CD14-positive monocyte (primary cell): Measurements from ENCODE around the gene PTPRN2. TPM values are rescaled to one million over a fixed set of nuclear protein-coding genes. Genes with fewer than 3 reads are reported as not detected.
"Not testable (repeated sequence)": the region's sequence is repeated elsewhere in the genome, so short reads cannot be mapped to it uniquely, and the experiment has no call there.

Experiments used
- DNase-seq, 3 donors: peaks; one replicate each; pipeline ENCODE4 v3.0.0-alpha.2; 2011 to 2022
- H2AFZ ChIP-seq: 2 replicates; pipeline ENCODE4 v1.6.0; 2012; ENCODE audit warnings: mild to moderate bottlenecking, low read depth, low read length, inconsistent platforms; ENCODE audit not compliant: insufficient read depth, poor library complexity, severe bottlenecking
- H3K27ac ChIP-seq, 2 donors: 1 replicate in 1 of 2; 2 replicates in 1 of 2; pipeline ENCODE4 v1.5.1; 2012 to 2013; ENCODE audit warnings: low read length in 2 of 2, control low read depth in 1 of 2, inconsistent platforms in 1 of 2, low read depth in 1 of 2, mild to moderate bottlenecking in 1 of 2
- H3K27me3 ChIP-seq, 2 donors: one replicate each; pipeline versions ENCODE4 v1.6.0 to v1.6.1; 2011 to 2013; ENCODE audit warnings: low read length in 2 of 2; ENCODE audit not compliant: control insufficient read depth in 2 of 2, insufficient read depth in 2 of 2
- H3K36me3 ChIP-seq, 2 donors: replicated peaks in 1 of 2; 1 replicate in 1 of 2; 2 replicates in 1 of 2; pipeline versions ENCODE4 v1.5.1 to v1.6.1; 2012 to 2013; ENCODE audit warnings: low read length in 2 of 2, control low read depth in 1 of 2, inconsistent platforms in 1 of 2, mild to moderate bottlenecking in 1 of 2; ENCODE audit not compliant: insufficient read depth in 2 of 2, control insufficient read depth in 1 of 2
- H3K4me1 ChIP-seq, 2 donors: 1 replicate in 1 of 2; 2 replicates in 1 of 2; pipeline versions ENCODE4 v1.5.1 to v1.6.1; 2012 to 2013; ENCODE audit warnings: low read length in 2 of 2, control low read depth in 1 of 2, inconsistent platforms in 1 of 2, mild to moderate bottlenecking in 1 of 2, moderate library complexity in 1 of 2; ENCODE audit not compliant: insufficient read depth in 2 of 2, control insufficient read depth in 1 of 2
- H3K4me2 ChIP-seq: replicated peaks from 2 replicates; pipeline ENCODE3; 2012; ENCODE audit warnings: low read length, moderate library complexity, mild to moderate bottlenecking; ENCODE audit not compliant: poor library complexity, severe bottlenecking; ENCODE audit errors: extremely low read depth
- H3K4me3 ChIP-seq, 3 experiments: fragments of 200-600 bp in 1 of 3; sonication (generic) in 1 of 3; replicated peaks in 1 of 3; 1 replicate in 2 of 3; 2 replicates in 1 of 3; pipeline ENCODE4 v1.5.1; 2011 to 2013; ENCODE audit warnings: low read length in 3 of 3, mild to moderate bottlenecking in 3 of 3, control low read depth in 2 of 3, low read depth in 2 of 3, inconsistent platforms in 1 of 3, moderate library complexity in 1 of 3
- H3K79me2 ChIP-seq: 2 replicates; pipeline ENCODE4 v1.6.0; 2012; ENCODE audit warnings: mild to moderate bottlenecking, control low read depth, inconsistent platforms, low read length, moderate library complexity; ENCODE audit not compliant: insufficient read depth
- H3K9ac ChIP-seq: 2 replicates; pipeline ENCODE4 v1.6.0; 2017; ENCODE audit warnings: low read length, mild to moderate bottlenecking; ENCODE audit not compliant: insufficient read depth, poor library complexity, severe bottlenecking
- H3K9me3 ChIP-seq, 2 donors: replicated peaks in 1 of 2; 1 replicate in 1 of 2; 2 replicates in 1 of 2; pipeline versions ENCODE4 v1.5.1 to v1.6.1; 2012 to 2013; ENCODE audit warnings: low read length in 2 of 2, control low read depth in 1 of 2; ENCODE audit not compliant: control insufficient read depth in 1 of 2, insufficient read depth in 1 of 2
- H4K20me1 ChIP-seq: 2 replicates; pipeline ENCODE4 v1.6.0; 2012; ENCODE audit warnings: mild to moderate bottlenecking, low read length, control low read depth, moderate library complexity; ENCODE audit not compliant: insufficient read depth
- H3K27ac Mint-ChIP-seq, 7 donors: one replicate each; pipeline ENCODE4 v1.8.0; 2020; ENCODE audit warnings: mild to moderate bottlenecking in 7 of 7, mixed read lengths in 7 of 7, moderate library complexity in 6 of 7, inconsistent platforms in 2 of 7
- H3K27me3 Mint-ChIP-seq, 3 donors: one replicate each; pipeline ENCODE4 v1.8.0; 2021 to 2022; ENCODE audit warnings: low read depth in 3 of 3, mild to moderate bottlenecking in 3 of 3, mixed read lengths in 3 of 3, moderate library complexity in 3 of 3, inconsistent platforms in 1 of 3
- H3K36me3 Mint-ChIP-seq, 2 donors: one replicate each; pipeline ENCODE4 v1.8.0; 2020; ENCODE audit warnings: mixed read lengths in 2 of 2, inconsistent platforms in 1 of 2, mild to moderate bottlenecking in 1 of 2
- H3K4me1 Mint-ChIP-seq: one replicate; pipeline ENCODE4 v1.8.0; 2020; ENCODE audit warnings: mild to moderate bottlenecking, mixed read lengths
- H3K4me3 Mint-ChIP-seq, 2 donors: one replicate each; pipeline ENCODE4 v1.8.0; 2020; ENCODE audit warnings: mild to moderate bottlenecking in 2 of 2, mixed read lengths in 2 of 2, moderate library complexity in 1 of 2
- H3K9me3 Mint-ChIP-seq, 7 donors: one replicate each; pipeline ENCODE4 v1.8.0; 2020 to 2022; ENCODE audit warnings: mixed read lengths in 7 of 7, mild to moderate bottlenecking in 6 of 7, moderate library complexity in 6 of 7, inconsistent platforms in 2 of 7
- CTCF ChIP-seq: fragments of 200-600 bp; IDR thresholded peaks from one replicate; pipeline ENCODE4 v1.8.0; 2022; ENCODE audit warnings: antibody characterized with exemption, mild to moderate bottlenecking
- WGBS: methylation state at CpG from one replicate; pipeline ENCODE4 v1.1.5; 2013; ENCODE audit warnings: missing lambda C conversion rate; ENCODE audit not compliant: insufficient coverage; 5-methylcytosine and 5-hydroxymethylcytosine counted together
- intact Hi-C, 2 donors: fragments of 100-400 bp; cut with micrococcal nuclease; formaldehyde crosslinking; loops; one replicate each; pipeline versions ENCODE4 v1.15.0 to v1.15.1; 2023
- polyA plus RNA-seq, 3 donors: library from polyadenylated mRNA; depleted of rRNA in 1 of 3; unstranded in 2 of 3; stranded (reverse) in 1 of 3; fragments of 300-500 nt in 2 of 3; fragments of >200 nt in 1 of 3; fragmentation: Illumina TruSeq in 2 of 3; gene quantifications; 1 replicate in 2 of 3; 2 replicates in 1 of 3; pipeline ENCODE4 v1.2.3, GENCODE V29; 2012 to 2021

The PTPRN2 gene
- polyA plus RNA-seq, 3 donors, result 0.25 to 1.4 (median 0.97) TPM

GRCh38 chr7:158523165-158523856, 64.3 kb downstream of the PTPRN2 start:
- peaks cover 10 to 20% of the 10 kb centered on the region in 2 donors for H3K9me3 ChIP-seq
- H3K4me3 Mint-ChIP-seq, H3K9ac ChIP-seq, H3K4me3 ChIP-seq, H3K27me3 Mint-ChIP-seq, H3K4me1 Mint-ChIP-seq, H3K36me3 ChIP-seq, H3K4me2 ChIP-seq, DNase-seq, H4K20me1 ChIP-seq, H3K27me3 ChIP-seq, H3K4me1 ChIP-seq, H3K36me3 Mint-ChIP-seq, H3K27ac ChIP-seq, H2AFZ ChIP-seq, intact Hi-C loops, H3K79me2 ChIP-seq, H3K27ac Mint-ChIP-seq: not testable (repeated sequence)
- 87% methylated on average over 20 of the region's 26 CpGs for WGBS
- H3K9me3 Mint-ChIP-seq, result peaks cover 8 to 19% (median 12%) of the 10 kb centered on the region in 7 donors

GRCh38 chr7:158521795-158522194, 65.8 kb downstream of the PTPRN2 start:
- H3K4me1 ChIP-seq, H3K9ac ChIP-seq, H3K4me3 Mint-ChIP-seq, H3K4me1 Mint-ChIP-seq, H3K36me3 ChIP-seq, H4K20me1 ChIP-seq, H3K27me3 Mint-ChIP-seq, H3K27me3 ChIP-seq, DNase-seq, intact Hi-C loops, H3K4me3 ChIP-seq, H2AFZ ChIP-seq, H3K4me2 ChIP-seq, H3K36me3 Mint-ChIP-seq, H3K27ac Mint-ChIP-seq, H3K27ac ChIP-seq, H3K79me2 ChIP-seq: not testable (repeated sequence)
- peaks cover 10 to 20% of the 10 kb centered on the region in 2 donors for H3K9me3 ChIP-seq
- no CpG with 5 or more reads among the region's 18 CpGs for WGBS
- peaks cover 8 to 19% (median 12%) of the 10 kb centered on the region in 7 donors for H3K9me3 Mint-ChIP-seq

GRCh38 chr7:158520825-158521224, 66.8 kb downstream of the PTPRN2 start:
- no peak overlapping the region for H3K4me3 Mint-ChIP-seq
- H3K9me3 Mint-ChIP-seq, result peaks cover 8 to 19% (median 12%) of the 10 kb centered on the region in 7 donors
- TF ChIP-seq CTCF, result no peak
- Histone ChIP-seq H3K36me3 (no peaks in the 10 kb centered on the region), H3K27me3 (no peaks in the 10 kb centered on the region), H3K79me2 (no peaks in the 10 kb centered on the region), H3K4me2 (no peak overlapping the region), H3K4me1 (no peaks in the 10 kb centered on the region), H3K9me3 (peaks cover 10 to 20% of the 10 kb centered on the region in 2 donors), H4K20me1 (no peaks in the 10 kb centered on the region), H2AFZ (no peak overlapping the region), H3K9ac (no peak overlapping the region), H3K27ac (no peak overlapping the region), H3K4me3 (no peak overlapping the region)
- H3K27ac Mint-ChIP-seq, result no peak overlapping the region
- no peaks in the 10 kb centered on the region for H3K36me3 Mint-ChIP-seq
- no peaks in the 10 kb centered on the region for H3K4me1 Mint-ChIP-seq
- peaks cover 0 to 3% (median 3%) of the 10 kb centered on the region in 3 donors for H3K27me3 Mint-ChIP-seq
- intact Hi-C loops, result no loop called here
- no peak for DNase-seq
- WGBS, result 88% methylated on average over 3 of the region's 9 CpGs
